GM21576 (cell line): ENCODE data around the gene EIF2S1.
"Not testable (repeated sequence)": the region's sequence is repeated elsewhere in the genome, so short reads cannot be mapped to it uniquely, and the experiment has no call there.

ENCODE experiments used
- ATAC-seq: cut with Tn5 transposase; IDR thresholded peaks from one replicate; pipeline ENCODE4 v1.9.1; 2021; ENCODE audit warnings: mild to moderate bottlenecking, moderate library complexity; ENCODE audit not compliant: unreplicated experiment

The EIF2S1 gene

GRCh38 chr14:67410313-67410712, 50.2 kb downstream of the EIF2S1 start:
- no peak for ATAC-seq

GRCh38 chr14:67411370-67411769, 51.2 kb downstream of the EIF2S1 start:
- ATAC-seq = no peak

- ATAC-seq = no peak
Observed at GRCh38 chr14:67411820-67412421, 51.8 kb downstream of the EIF2S1 start, which contains the start of gene PLEK2. Gene PLEK2, minus strand, starts transcription at chr14:67412165. Its CDS starts 106 bp downstream, at chr14:67412059.

GRCh38 chr14:67413806-67414769, 54.0 kb downstream of the EIF2S1 start:
- no peak for ATAC-seq

- ATAC-seq = not testable (repeated sequence)
Observed at GRCh38 chr14:67415610-67416009, 55.5 kb downstream of the EIF2S1 start.

GRCh38 chr14:67416085-67416484, 56.0 kb downstream of the EIF2S1 start:
- ATAC-seq = no peak

GRCh38 chr14:67416810-67417209, 56.7 kb downstream of the EIF2S1 start:
- ATAC-seq = no peak

- ATAC-seq = no peak
Observed at GRCh38 chr14:67417633-67418032, 57.5 kb downstream of the EIF2S1 start.

GRCh38 chr14:67418401-67419191, 58.5 kb downstream of the EIF2S1 start:
- no peak for ATAC-seq

- ATAC-seq = no peak
Observed at GRCh38 chr14:67420102-67420739, 60.1 kb downstream of the EIF2S1 start.

- no peak for ATAC-seq
Observed at GRCh38 chr14:67421356-67422224, 61.5 kb downstream of the EIF2S1 start.

GRCh38 chr14:67423424-67423823, 63.3 kb downstream of the EIF2S1 start:
- no peak for ATAC-seq

- ATAC-seq = no peak
Observed at GRCh38 chr14:67424539-67424938, 64.4 kb downstream of the EIF2S1 start.

- ATAC-seq = no peak
Observed at GRCh38 chr14:67425608-67426007, 65.5 kb downstream of the EIF2S1 start.

GRCh38 chr14:67426161-67426560, 66.0 kb downstream of the EIF2S1 start:
- no peak for ATAC-seq

- ATAC-seq = peak; percentile 62
Observed at GRCh38 chr14:67426983-67427606, 67.0 kb downstream of the EIF2S1 start.

GRCh38 chr14:67428501-67429031, 68.4 kb downstream of the EIF2S1 start:
- ATAC-seq = no peak

- no peak for ATAC-seq
Observed at GRCh38 chr14:67429510-67430205, 69.5 kb downstream of the EIF2S1 start.
